Tibial nerve (tissue), 4 donors: ENCODE data around the gene BAHCC1. TPM values are rescaled to one million over a fixed set of nuclear protein-coding genes. Genes with fewer than 3 reads are reported as not detected.
A peak's percentile ranks its signal among the peaks of the same experiment; 100 is the strongest.

Experiments
- DNase-seq, 2 donors: peaks; one replicate each; pipeline ENCODE4 v3.0.0-alpha.2; 2019; ENCODE audit warnings: low spot score in 2 of 2
- H3K27ac ChIP-seq, 4 donors: fragments of 200-600 bp; sonication (generic) in 3 of 4; one replicate each; pipeline ENCODE4 v1.5.1; 2017 to 2019; ENCODE audit warnings: mild to moderate bottlenecking in 1 of 4
- H3K27me3 ChIP-seq, 2 donors: fragments of 200-600 bp; sonication (generic) in 1 of 2; one replicate each; pipeline versions ENCODE4 v1.5.1 to v1.6.0; 2017 to 2019
- H3K36me3 ChIP-seq, 3 donors: fragments of 200-600 bp; sonication (generic); one replicate each; pipeline ENCODE4 v1.5.1; 2018 to 2019
- H3K4me1 ChIP-seq, 4 donors: fragments of 200-600 bp; sonication (generic) in 3 of 4; one replicate each; pipeline ENCODE4 v1.5.1; 2017 to 2019
- H3K4me3 ChIP-seq, 4 donors: fragments of 200-600 bp; sonication (generic) in 3 of 4; one replicate each; pipeline ENCODE4 v1.5.1; 2017 to 2019; ENCODE audit warnings: mild to moderate bottlenecking in 1 of 4, moderate library complexity in 1 of 4
- H3K9me3 ChIP-seq, 4 donors: fragments of 200-600 bp; sonication (generic) in 3 of 4; one replicate each; pipeline ENCODE4 v1.5.1; 2017 to 2019
- EP300 ChIP-seq, 2 donors: sonication (generic); formaldehyde crosslinking; IDR thresholded peaks; one replicate each; pipeline ENCODE4 v1.6.1; 2017; ENCODE audit warnings: antibody characterized with exemption in 2 of 2, mild to moderate bottlenecking in 1 of 2
- POLR2A ChIP-seq, 2 donors: fragments of 450-650 bp; IDR thresholded peaks; one replicate each; pipeline ENCODE4 v1.6.1; 2017; ENCODE audit warnings: antibody characterized with exemption in 2 of 2, mild to moderate bottlenecking in 2 of 2, moderate library complexity in 2 of 2
- WGBS, 2 donors: methylation state at CpG; one replicate each; pipeline ENCODE4 v1.1.5; 2018; 5-methylcytosine and 5-hydroxymethylcytosine counted together
- total RNA-seq, 4 donors: library from RNA; depleted of rRNA; stranded (reverse); fragments of >200 nt; gene quantifications; one replicate each; pipeline ENCODE4 v1.1.0, GENCODE V29; 2016
- TF ChIP-seq, protein P1 (sequence below), 5 experiments: fragments of 200-600 bp in 3 of 5; fragments of 450-650 bp in 2 of 5; sonication (generic) in 3 of 5; IDR thresholded peaks; one replicate each; pipeline ENCODE4 v1.5.1; 2016 to 2019; ENCODE audit warnings: antibody characterized with exemption in 5 of 5, mild to moderate bottlenecking in 3 of 5, moderate library complexity in 2 of 5

The BAHCC1 gene
- total RNA-seq, 4 donors from 2014 or later: 15.1 to 38.7 (median 27.4) TPM

DNA sequence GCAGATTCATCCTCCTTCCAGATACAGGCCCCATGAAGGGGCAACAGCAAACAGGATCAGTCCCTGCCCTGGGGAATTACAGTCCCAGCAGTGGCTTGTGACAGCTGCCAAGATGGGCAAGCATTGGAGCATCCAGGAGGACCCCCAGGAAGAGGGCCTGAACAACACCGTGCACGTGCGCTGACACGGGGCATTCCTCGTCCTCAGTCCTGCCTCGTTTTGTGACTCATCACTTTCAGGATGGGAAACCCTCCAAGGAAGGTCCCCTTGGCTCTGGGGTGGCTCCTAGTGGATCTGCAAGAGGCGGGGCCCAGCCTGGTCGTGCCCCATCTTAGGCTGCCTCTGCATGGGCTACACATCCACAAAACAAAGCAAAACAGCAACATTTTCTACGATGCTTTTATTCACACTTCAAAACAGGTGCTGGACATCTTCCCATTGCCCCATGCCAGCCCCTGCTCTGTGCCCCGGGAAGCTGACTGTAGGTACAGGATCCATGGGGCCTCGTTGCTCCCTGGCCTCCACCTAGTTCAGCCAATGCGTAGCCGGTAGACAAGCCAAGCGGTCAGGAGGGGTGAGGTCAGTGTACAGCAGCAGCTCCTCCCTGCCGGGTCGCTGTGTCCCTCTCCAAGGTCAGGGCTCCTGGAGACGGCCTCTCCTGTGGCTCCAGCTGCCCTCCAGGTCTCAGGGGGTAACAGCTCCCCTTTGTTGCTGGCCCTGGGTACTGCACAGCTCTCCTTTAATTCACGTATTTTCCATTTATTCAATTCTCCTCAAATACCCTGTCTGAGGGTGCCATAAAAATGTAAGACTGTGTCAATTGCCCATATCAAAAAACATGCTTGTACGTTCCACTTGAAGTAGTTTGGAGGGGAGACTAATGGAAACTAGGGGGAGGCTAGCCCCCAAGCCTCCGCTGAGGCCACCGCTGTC lies 85.1 kb downstream of the BAHCC1 start:
- H3K4me3 ChIP-seq: no peak overlapping the region
- no peak overlapping the region for H3K27ac ChIP-seq
- H3K36me3 ChIP-seq: no peaks in the 10 kb centered on the region
- TF ChIP-seq EP300 (IDR thresholded peaks at IDR 0.05) (peak in 1 of 2 donors; percentile 32), POLR2A (IDR thresholded peaks at IDR 0.05) (no peak)
- peaks cover 0 to 49% (median 19%) of the 10 kb centered on the region in 4 donors for H3K4me1 ChIP-seq
- WGBS, 2 donors: 48 to 49% methylated on average over 14 to 18 of the region's 21 CpGs
- H3K9me3 ChIP-seq: no peaks in the 10 kb centered on the region
- H3K27me3 ChIP-seq: no peaks in the 10 kb centered on the region
- DNase-seq: peak; percentile 36 to 56

DNA sequence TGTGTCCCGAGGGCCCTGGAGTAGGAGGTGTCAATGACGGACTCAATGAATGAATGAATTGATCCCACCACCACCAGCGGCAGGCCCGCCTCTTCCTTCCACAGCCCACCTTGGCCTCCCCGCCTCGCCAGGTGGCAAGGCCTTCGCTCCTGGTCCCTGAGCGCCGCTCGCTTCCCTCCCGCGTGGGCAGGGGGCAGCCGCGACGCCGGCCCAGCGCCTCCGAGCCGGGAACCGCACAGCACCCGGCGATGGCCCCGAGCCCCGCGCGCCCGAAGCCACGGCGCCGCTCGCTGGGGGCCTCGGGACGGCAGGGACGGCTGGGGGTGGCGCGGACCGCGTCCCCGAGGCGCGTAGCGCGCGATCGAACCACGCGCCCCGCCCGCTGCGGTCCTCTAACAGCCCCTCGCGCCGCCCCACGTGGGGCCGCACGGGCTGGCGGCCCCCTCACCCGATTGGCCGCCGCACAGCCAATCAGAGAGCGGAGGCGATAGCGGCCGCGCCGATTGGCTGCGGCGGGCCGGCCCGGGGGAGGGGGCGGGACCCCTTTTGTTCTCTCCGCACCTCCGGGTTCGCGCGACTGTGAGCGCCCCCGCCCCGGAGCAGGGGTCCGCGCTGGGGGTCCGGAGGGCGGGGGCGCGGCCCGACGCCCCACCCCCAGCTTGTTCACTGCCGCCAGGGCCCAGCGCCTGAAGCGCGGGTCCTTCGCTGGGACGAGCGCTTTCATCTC lies 86.0 kb downstream of the BAHCC1 start:
- Histone ChIP-seq H3K36me3 (no peaks in the 10 kb centered on the region), H3K27ac (peak overlapping the region in 1 of 4 donors; percentile 60), H3K4me1 (peaks cover 0 to 52% (median 19%) of the 10 kb centered on the region in 4 donors), H3K9me3 (no peaks in the 10 kb centered on the region), H3K27me3 (no peaks in the 10 kb centered on the region), H3K4me3 (peak overlapping the region; percentile 35 to 60 (median 46))
- 6% methylated on average over 19 to 35 of the region's 94 CpGs for WGBS, 2 donors
- peak; percentile 53 to 59 for DNase-seq
- TF ChIP-seq POLR2A (IDR thresholded peaks at IDR 0.05) (no peak), EP300 (IDR thresholded peaks at IDR 0.05) (no peak)
- TF ChIP-seq, protein P1, sequence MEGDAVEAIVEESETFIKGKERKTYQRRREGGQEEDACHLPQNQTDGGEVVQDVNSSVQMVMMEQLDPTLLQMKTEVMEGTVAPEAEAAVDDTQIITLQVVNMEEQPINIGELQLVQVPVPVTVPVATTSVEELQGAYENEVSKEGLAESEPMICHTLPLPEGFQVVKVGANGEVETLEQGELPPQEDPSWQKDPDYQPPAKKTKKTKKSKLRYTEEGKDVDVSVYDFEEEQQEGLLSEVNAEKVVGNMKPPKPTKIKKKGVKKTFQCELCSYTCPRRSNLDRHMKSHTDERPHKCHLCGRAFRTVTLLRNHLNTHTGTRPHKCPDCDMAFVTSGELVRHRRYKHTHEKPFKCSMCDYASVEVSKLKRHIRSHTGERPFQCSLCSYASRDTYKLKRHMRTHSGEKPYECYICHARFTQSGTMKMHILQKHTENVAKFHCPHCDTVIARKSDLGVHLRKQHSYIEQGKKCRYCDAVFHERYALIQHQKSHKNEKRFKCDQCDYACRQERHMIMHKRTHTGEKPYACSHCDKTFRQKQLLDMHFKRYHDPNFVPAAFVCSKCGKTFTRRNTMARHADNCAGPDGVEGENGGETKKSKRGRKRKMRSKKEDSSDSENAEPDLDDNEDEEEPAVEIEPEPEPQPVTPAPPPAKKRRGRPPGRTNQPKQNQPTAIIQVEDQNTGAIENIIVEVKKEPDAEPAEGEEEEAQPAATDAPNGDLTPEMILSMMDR (IDR thresholded peaks at IDR 0.05): no peak

DNA sequence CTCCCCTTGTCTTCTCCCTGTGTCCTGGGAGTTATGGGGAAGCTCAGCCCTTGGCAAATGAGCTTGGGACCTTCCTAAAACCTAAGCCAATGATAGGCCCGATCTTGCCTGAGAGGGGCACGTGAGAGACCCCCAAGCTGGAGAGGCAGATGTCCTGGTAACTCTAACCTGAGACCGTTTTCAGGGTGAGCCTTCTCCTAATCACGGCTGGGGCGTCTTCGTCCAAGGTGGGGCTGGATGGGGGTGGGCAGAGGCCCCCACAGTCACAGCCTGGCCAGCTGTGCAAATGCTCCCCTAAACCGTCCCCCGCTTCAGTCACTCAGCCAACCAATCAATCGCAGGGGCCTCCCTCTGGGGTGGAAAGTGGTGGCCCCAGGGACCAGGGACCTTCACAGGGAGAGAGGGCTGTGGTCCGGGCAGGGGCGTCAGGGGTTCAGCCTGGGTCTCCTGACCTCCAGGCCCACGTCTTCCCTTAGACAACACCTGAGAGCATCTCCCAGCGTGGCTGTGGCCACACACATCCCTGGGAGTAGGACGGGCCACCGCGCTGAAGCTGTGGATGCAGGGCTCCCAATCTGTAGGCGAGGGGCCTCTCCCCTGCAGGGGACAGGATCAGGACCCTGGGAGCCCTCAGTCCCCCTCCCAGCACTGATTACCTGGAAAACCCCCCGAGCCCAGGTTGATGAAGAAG lies 86.7 kb downstream of the BAHCC1 start:
- H3K27me3 ChIP-seq: no peaks in the 10 kb centered on the region
- peak overlapping the region; percentile 35 to 60 (median 46) for H3K4me3 ChIP-seq
- peaks cover 0 to 52% (median 19%) of the 10 kb centered on the region in 4 donors for H3K4me1 ChIP-seq
- H3K27ac ChIP-seq: peak overlapping the region in 1 of 4 donors; percentile 60
- WGBS, 2 donors: 41 to 61% methylated on average over 13 to 18 of the region's 18 CpGs
- TF ChIP-seq POLR2A (IDR thresholded peaks at IDR 0.05): no peak
- TF ChIP-seq, protein P1 (IDR thresholded peaks at IDR 0.05): no peak
- TF ChIP-seq EP300 (IDR thresholded peaks at IDR 0.05): no peak
- H3K36me3 ChIP-seq: no peaks in the 10 kb centered on the region
- no peaks in the 10 kb centered on the region for H3K9me3 ChIP-seq
- DNase-seq: no peak

DNA sequence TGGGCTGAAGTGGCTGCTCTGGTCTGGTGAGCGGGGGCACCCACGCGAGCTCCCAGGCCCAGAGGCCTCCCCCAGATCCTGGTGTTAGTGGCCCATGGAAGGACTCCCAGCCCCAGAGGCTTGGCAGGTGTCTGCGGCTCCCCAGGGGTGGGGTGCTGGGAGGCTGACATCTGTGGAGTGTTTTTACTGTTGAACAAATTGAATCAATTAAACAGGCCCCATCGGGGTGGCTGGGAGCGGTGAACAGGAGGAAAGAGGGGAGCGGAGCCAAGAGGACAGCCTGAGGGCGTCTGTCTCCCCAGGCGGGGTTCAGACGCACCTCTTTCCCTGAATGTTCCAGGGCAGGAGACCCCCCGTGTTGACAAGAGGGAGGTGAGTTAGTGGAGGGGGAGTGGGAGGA lies 87.4 kb downstream of the BAHCC1 start:
- H3K4me3 ChIP-seq: no peak overlapping the region
- TF ChIP-seq POLR2A (IDR thresholded peaks at IDR 0.05) (no peak), EP300 (IDR thresholded peaks at IDR 0.05) (no peak)
- TF ChIP-seq, protein P1 (IDR thresholded peaks at IDR 0.05): no peak
- peaks cover 0 to 57% (median 21%) of the 10 kb centered on the region in 4 donors for H3K4me1 ChIP-seq
- H3K36me3 ChIP-seq: no peaks in the 10 kb centered on the region
- DNase-seq: no peak
- peak overlapping the region in 1 of 4 donors; percentile 16 for H3K27ac ChIP-seq
- no peaks in the 10 kb centered on the region for H3K27me3 ChIP-seq
- WGBS, 2 donors: 83% methylated on average over 11 of the region's 11 CpGs
- H3K9me3 ChIP-seq: no peaks in the 10 kb centered on the region
